Liver (tissue), 3 donors: ENCODE results near the gene U2AF2.

ENCODE experiments used
- CTCF ChIP-seq: fragments of 150-350 bp; IDR thresholded peaks from 2 replicates; pipeline ENCODE4 v1.5.1; 2017; ENCODE audit warnings: improper control_type of control experiment, low read depth, low read length; ENCODE audit not compliant: missing input control
- EGR1 ChIP-seq, 2 donors: IDR thresholded peaks; 2 replicates each; pipeline ENCODE4 v1.6.1; 2016 to 2018; ENCODE audit warnings: antibody characterized with exemption in 2 of 2, low read depth in 2 of 2
- GABPA ChIP-seq, 2 donors: IDR thresholded peaks in 1 of 2; conservative IDR thresholded peaks in 1 of 2; 2 replicates each; pipeline ENCODE4 v1.6.1; 2016; ENCODE audit warnings: antibody characterized with exemption in 2 of 2, mild to moderate bottlenecking in 1 of 2, moderate library complexity in 1 of 2
- RAD21 ChIP-seq, 2 donors: IDR thresholded peaks; 2 replicates each; pipeline ENCODE4 v1.6.1; 2016; ENCODE audit warnings: antibody characterized with exemption in 2 of 2, mild to moderate bottlenecking in 2 of 2
- REST ChIP-seq: IDR thresholded peaks from 2 replicates; pipeline ENCODE4 v1.6.1; 2016; ENCODE audit warnings: antibody characterized with exemption, mild to moderate bottlenecking
- RXRA ChIP-seq, 2 donors: IDR thresholded peaks; 2 replicates each; pipeline ENCODE4 v1.6.1; 2017 to 2018; ENCODE audit warnings: antibody characterized with exemption in 2 of 2, mild to moderate bottlenecking in 1 of 2
- SP1 ChIP-seq: IDR thresholded peaks from 2 replicates; pipeline ENCODE4 v1.6.1; 2018; ENCODE audit warnings: antibody characterized with exemption, mild to moderate bottlenecking
- donor health status: healthy.
- donor health status: healthy.

DNA sequence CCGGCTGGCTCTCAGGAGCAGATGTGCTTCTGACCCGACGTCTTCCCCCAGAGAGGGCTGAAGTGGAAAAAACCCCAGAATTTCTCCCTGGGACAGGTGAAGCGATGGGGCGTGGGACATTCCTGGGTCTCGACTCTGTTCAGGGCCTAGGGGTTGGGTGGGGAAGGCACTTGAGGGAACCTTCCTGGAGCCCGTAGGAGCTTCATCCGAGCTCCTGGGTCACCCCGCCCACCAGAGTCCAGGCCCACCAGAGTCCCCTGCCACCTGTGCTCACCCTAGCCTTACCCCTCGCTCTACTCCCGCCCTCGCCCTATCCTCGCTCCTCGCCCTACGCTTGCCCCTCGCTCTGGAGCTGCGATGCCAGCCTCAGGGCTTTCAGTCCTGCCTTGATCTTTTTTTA, 43.4 kb downstream of the U2AF2 start:
- no peak for TF ChIP-seq CTCF
- TF ChIP-seq RAD21 (IDR thresholded peaks at IDR 0.05), result no peak
- TF ChIP-seq SP1, result no peak
- TF ChIP-seq REST, result no peak
- no peak for TF ChIP-seq EGR1 (IDR thresholded peaks at IDR 0.05; ENCODE audit: low read depth in 2 of 2)
- TF ChIP-seq GABPA (IDR thresholded peaks at IDR 0.05 in 1 of 2, conservative IDR thresholded peaks at IDR 0.05 in 1 of 2), result no peak
- TF ChIP-seq RXRA (IDR thresholded peaks at IDR 0.05), result no peak
